Fibroblast of villous mesenchyme (primary cell): ENCODE measurements around the gene RIC8A. TPM values are rescaled to one million over a fixed set of nuclear protein-coding genes. Genes with fewer than 3 reads are reported as not detected.
A peak's percentile ranks its signal among the peaks of the same experiment; 100 is the strongest.

Experiments used
- DNase-seq: peaks from one replicate; pipeline ENCODE4 v3.0.0-alpha.2; 2010; ENCODE audit warnings: low read depth
- H3K4me3 ChIP-seq: 2 replicates; pipeline ENCODE4 v1.5.1; 2011; ENCODE audit warnings: low read depth, mild to moderate bottlenecking, low read length
- CTCF ChIP-seq: IDR thresholded peaks from 2 replicates; pipeline ENCODE4 v1.5.1; 2012; ENCODE audit warnings: low read depth, mild to moderate bottlenecking, low read length; ENCODE audit not compliant: insufficient read depth
- total RNA-seq: library from RNA; depleted of rRNA; stranded (reverse); fragments of >200 nt; gene quantifications from 2 replicates; pipeline ENCODE4 v1.2.3, GENCODE V29; 2012

Gene RIC8A
- total RNA-seq, 1 donor: 167 TPM

DNA sequence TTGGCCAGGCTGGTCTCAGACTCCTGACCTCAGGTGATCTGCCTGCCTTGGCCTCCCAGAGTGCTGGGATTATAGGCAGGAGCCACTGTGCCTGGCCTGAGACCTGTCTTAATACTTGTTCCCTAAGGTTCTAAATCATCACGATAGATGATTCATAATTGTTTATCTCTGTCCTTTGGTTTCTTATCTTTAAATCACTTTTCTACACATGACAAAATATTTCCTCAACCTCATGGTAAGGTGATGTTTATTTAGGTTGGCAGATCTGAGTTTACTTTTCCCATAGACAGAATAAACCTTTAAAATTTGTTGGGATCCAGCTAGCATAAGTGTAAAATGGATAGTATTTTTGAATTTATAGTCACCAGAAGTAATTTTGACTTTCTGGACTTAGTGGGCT, 32.8 kb downstream of the RIC8A start:
- no peak for TF ChIP-seq CTCF
- no peak overlapping the region for H3K4me3 ChIP-seq
- DNase-seq: no peak

DNA sequence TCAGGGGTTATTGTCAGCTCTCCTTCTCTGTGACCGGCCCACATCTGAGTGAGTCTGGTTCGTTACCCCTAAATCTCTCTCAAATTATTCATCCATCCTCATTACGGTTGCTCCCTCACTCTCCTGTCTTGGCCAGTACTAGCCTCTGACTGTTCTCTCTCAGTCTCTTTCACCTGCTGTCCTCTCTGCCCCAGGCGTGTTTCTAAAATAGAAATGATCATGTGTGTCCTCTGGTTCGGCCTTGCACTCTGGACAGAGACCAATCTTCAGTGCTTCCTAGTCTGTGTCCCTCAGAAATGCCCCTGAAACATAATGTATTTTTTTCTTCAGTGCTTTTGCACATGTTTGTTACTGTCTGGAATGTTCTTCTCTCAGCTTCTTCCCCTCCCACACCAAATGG, 34.1 kb downstream of the RIC8A start:
- DNase-seq: no peak
- H3K4me3 ChIP-seq: no peak overlapping the region
- no peak for TF ChIP-seq CTCF

DNA sequence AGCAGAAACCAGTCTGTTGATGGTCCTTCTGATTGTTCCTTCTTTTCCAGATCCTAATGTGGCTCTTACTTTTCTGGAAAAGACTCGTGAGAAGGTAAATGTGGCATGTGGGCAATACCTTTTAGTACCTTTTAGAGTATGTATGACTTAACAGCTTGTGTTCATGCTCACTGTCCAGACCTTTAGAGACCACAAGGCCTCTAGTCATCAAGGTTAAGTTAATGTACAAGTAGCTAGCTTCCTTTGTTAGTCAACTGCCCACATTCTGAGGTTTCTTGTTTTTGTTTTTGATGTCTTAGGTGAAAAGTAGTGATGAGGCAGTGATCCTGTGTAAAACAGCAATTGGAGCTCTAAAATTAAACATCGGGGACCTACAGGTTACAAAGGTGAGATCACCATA, 36.9 kb downstream of the RIC8A start:
- H3K4me3 ChIP-seq: no peak overlapping the region
- TF ChIP-seq CTCF: no peak
- no peak for DNase-seq

GRCh38 chr11:249062-249461, 41.6 kb downstream of the RIC8A start:
- no peak for DNase-seq
- no peak for TF ChIP-seq CTCF
- no peak overlapping the region for H3K4me3 ChIP-seq

- no peak for TF ChIP-seq CTCF
- H3K4me3 ChIP-seq: no peak overlapping the region
- DNase-seq: no peak
Observed at GRCh38 chr11:250274-250673, 42.8 kb downstream of the RIC8A start.

DNA sequence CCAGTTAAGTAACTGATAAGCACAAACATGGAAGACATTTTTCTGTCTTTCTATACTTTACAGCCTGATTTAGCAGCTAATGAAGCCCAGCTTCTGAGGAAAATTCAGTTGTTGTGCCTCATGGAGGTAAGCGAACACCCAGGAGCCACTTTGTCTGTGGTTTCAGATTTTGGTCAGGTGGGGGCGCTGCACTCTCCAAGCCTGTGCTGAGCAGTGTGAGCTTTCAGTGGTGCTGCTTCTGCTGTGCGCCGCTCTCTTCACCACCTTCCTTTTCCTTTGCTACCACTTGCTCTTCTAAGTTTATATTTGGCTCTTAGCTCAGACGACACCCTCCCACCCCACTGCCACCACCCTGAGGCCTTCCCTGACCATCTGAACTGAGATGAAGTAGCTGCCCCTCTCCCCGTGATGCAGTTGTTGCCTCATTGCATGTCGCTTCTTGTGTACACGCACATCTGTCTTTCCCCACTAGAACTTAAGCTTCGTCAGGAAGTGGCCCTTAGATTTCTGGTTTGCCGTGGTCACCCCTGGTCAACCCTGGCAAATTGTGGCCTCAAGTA, 43.3 kb downstream of the RIC8A start:
- H3K4me3 ChIP-seq: no peak overlapping the region
- peak; percentile 72 for TF ChIP-seq CTCF
- peak; percentile 63 for DNase-seq

DNA sequence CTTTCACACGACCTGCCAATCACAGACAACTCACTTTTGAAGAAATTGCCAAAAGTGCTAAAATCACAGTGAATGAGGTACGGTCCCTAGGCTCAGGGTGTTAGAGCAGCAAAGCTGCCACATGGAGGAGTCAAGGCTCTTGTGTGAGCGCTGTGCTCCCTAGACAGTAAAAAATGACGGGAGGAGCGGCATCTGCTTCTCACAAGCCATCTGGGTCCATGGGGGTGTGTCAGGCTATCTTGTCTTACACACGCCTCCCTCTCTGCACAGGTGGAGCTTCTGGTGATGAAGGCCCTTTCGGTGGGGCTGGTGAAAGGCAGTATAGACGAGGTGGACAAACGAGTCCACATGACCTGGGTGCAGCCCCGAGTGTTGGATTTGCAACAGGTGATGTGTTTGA, 44.0 kb downstream of the RIC8A start:
- peak; percentile 9 for TF ChIP-seq CTCF
- DNase-seq: no peak
- H3K4me3 ChIP-seq: no peak overlapping the region
